K562 (cell line): Measurements from ENCODE around the gene AKT3. TPM values are rescaled to one million over a fixed set of nuclear protein-coding genes. Genes with fewer than 3 reads are reported as not detected.

Experiments used
- ATAC-seq: fragments of 200-7000 bp; cut with Tn5 transposase; 3 replicates; pipeline ENCODE4 v1.9.1; 2020; ENCODE audit warnings: moderate library complexity
- BruUV-seq: library from RNA; stranded (reverse); fragments of 400-500 nt; replicated peaks from 2 replicates; lab custom pipeline; 2021; lab: Mats Ljungman, UMichigan
- CTCF ChIA-PET: fragments of 300-600 bp; formaldehyde crosslinking; extraction: SDS; loops from one replicate; lab custom pipeline; 2021; ENCODE audit warnings: low intra/inter-chr PET ratio; lab: Yijun Ruan, JAX
- POLR2A ChIA-PET: fragments of 300-600, 350-650 bp; sonication (Branson Sonifier 250); formaldehyde crosslinking; extraction: SDS; loops from one replicate; lab custom pipeline; 2021; ENCODE audit warnings: antibody characterized with exemption, inconsistent platforms; lab: Yijun Ruan, JAX
- DNase-seq, 4 experiments: peaks; one replicate each; pipeline versions ENCODE4 v3.0.0 to v3.0.0-alpha.2; 2011 to 2018; ENCODE audit warnings: low spot score in 3 of 4, mixed read lengths in 3 of 4; ENCODE audit errors: extremely low read depth in 1 of 4
- FAIRE-seq: peaks from 2 replicates; lab custom pipeline; 2011; peaks lifted over from hg19 to GRCh38; lab: Jason Lieb, UNC
- H2AFZ ChIP-seq: 2 replicates; pipeline ENCODE4 v1.6.0; 2011; ENCODE audit warnings: low read depth, low read length, control low read depth, inconsistent platforms
- H3K27ac ChIP-seq: fragments of 200-600 bp; 3 replicates; pipeline ENCODE4 v1.8.0; 2011; ENCODE audit warnings: low read depth, mild to moderate bottlenecking, control low read depth, inconsistent platforms, low read length, moderate library complexity, mixed read lengths; ENCODE audit errors: extremely low read depth
- H3K27me3 ChIP-seq, 2 experiments: fragments of 300-600 bp in 1 of 2; 2 replicates in 1 of 2; 3 replicates in 1 of 2; pipeline versions ENCODE4 v1.6.0 to v1.8.0; 2011; ENCODE audit warnings: inconsistent platforms in 2 of 2, low read length in 2 of 2, mild to moderate bottlenecking in 1 of 2, mixed read lengths in 1 of 2, moderate library complexity in 1 of 2; ENCODE audit not compliant: control insufficient read depth in 2 of 2, insufficient read depth in 2 of 2
- H3K36me3 ChIP-seq: fragments of 300-600 bp; 3 replicates; pipeline ENCODE4 v1.8.0; 2011; ENCODE audit warnings: mild to moderate bottlenecking, low read length, inconsistent platforms; ENCODE audit not compliant: control insufficient read depth, insufficient read depth
- H3K4me1 ChIP-seq, 2 experiments: fragments of 200-600 bp in 1 of 2; replicated peaks in 1 of 2; 2 replicates in 1 of 2; 3 replicates in 1 of 2; pipeline versions ENCODE4 v1.5.1 to v1.8.0; 2011; ENCODE audit warnings: inconsistent platforms in 2 of 2, low read length in 2 of 2, mild to moderate bottlenecking in 1 of 2, mixed read lengths in 1 of 2, moderate library complexity in 1 of 2; ENCODE audit not compliant: control insufficient read depth in 2 of 2, insufficient read depth in 2 of 2
- H3K4me2 ChIP-seq: 2 replicates; pipeline ENCODE4 v1.6.1; 2011; ENCODE audit warnings: low read length, control low read depth, inconsistent platforms, mixed read lengths; ENCODE audit not compliant: insufficient read depth
- H3K4me3 ChIP-seq: fragments of 200-600 bp; sonication (generic), shearing (Covaris generic); 2 replicates; pipeline ENCODE4 v1.5.1; 2016; ENCODE audit warnings: control low read depth, inconsistent platforms
- H3K79me2 ChIP-seq: fragments of 200-600 bp; 3 replicates; pipeline ENCODE4 v1.8.0; 2011; ENCODE audit warnings: low read length, inconsistent platforms; ENCODE audit not compliant: control insufficient read depth, insufficient read depth
- H3K9ac ChIP-seq, 2 experiments: 2 replicates each; pipeline versions ENCODE4 v1.6.0 to v1.6.1; 2011; ENCODE audit warnings: low read depth in 2 of 2, low read length in 2 of 2, control low read depth in 1 of 2, inconsistent platforms in 1 of 2, mild to moderate bottlenecking in 1 of 2, mixed read lengths in 1 of 2; ENCODE audit not compliant: insufficient read depth in 1 of 2
- H3K9me1 ChIP-seq: one replicate; pipeline ENCODE4 v1.6.0; 2011; ENCODE audit warnings: inconsistent platforms, mild to moderate bottlenecking, low read length, moderate library complexity; ENCODE audit not compliant: control insufficient read depth, insufficient read depth
- H3K9me3 ChIP-seq: replicated peaks from 2 replicates; pipeline ENCODE4 v1.5.1; 2011; ENCODE audit warnings: low read depth, low read length, inconsistent platforms; ENCODE audit not compliant: control insufficient read depth, insufficient read depth
- H4K20me1 ChIP-seq: replicated peaks from 2 replicates; pipeline ENCODE4 v1.6.1; 2011; ENCODE audit warnings: low read length, inconsistent platforms, mixed read lengths; ENCODE audit not compliant: control insufficient read depth, insufficient read depth
- ATF1 ChIP-seq, 2 experiments: fragments of 450-650 bp in 1 of 2; IDR thresholded peaks; 2 replicates each; pipeline ENCODE4 v1.6.1; 2016; ENCODE audit warnings: missing compliant biosample characterization in 1 of 2, missing genetic modification characterization in 1 of 2
- CHD7 ChIP-seq: fragments of 200-600 bp; sonication (generic); IDR thresholded peaks from one replicate; pipeline ENCODE4 v1.6.1; 2012; ENCODE audit warnings: mild to moderate bottlenecking, low read depth, low read length, inconsistent platforms
- ETV5 ChIP-seq: sonication (generic); formaldehyde crosslinking; IDR thresholded peaks from 2 replicates; pipeline ENCODE4 v1.4.0; 2020; ENCODE audit warnings: low read depth, mild to moderate bottlenecking, missing genetic modification reagents
- SUPT5H ChIP-seq: fragments of 450-650 bp; IDR thresholded peaks from 2 replicates; pipeline ENCODE4 v1.6.1; 2016
- ZBTB33 ChIP-seq: sonication (generic); formaldehyde crosslinking; IDR thresholded peaks from 2 replicates; pipeline ENCODE4 v1.8.1; 2023; ENCODE audit warnings: mild to moderate bottlenecking, missing genetic modification reagents
- WGBS: fragments of 100-300 bp; shearing (Covaris generic); methylation state at CpG from one replicate; pipeline ENCODE4 v1.1.6; 2016; ENCODE audit warnings: low coverage, mixed read lengths; ENCODE audit not compliant: insufficient coverage; ENCODE audit errors: missing lambda C conversion rate; 5-methylcytosine and 5-hydroxymethylcytosine counted together
- in situ Hi-C: fragments of 300-500 bp; cut with MboI; formaldehyde crosslinking; loops from 4 replicates; pipeline ENCODE4 v1.15.0; 2018; ENCODE audit warnings: inconsistent platforms, mixed read lengths
- intact Hi-C: fragments of 100-400 bp; cut with micrococcal nuclease; formaldehyde crosslinking; loops from 2 replicates; pipeline ENCODE4 v1.14.2; 2022
- polyA plus RNA-seq, 8 experiments: library from polyadenylated mRNA; depleted of rRNA in 4 of 8; stranded (reverse) in 5 of 8; unstranded in 3 of 8; fragments of >200 nt; fragmentation: Nextera tagmentation in 2 of 8; fragmentation: Illumina TruSeq in 1 of 8; extraction: Ambion mirVana in 2 of 8; extraction: Trizol in 1 of 8; gene quantifications; 2 replicates each; pipeline versions ENCODE4 v1.2.1 to v1.2.3, GENCODE V29; 2011 to 2014; ENCODE audit warnings: inconsistent platforms in 1 of 8, missing spikeins in 1 of 8
- total RNA-seq, 7 experiments: library from RNA; depleted of rRNA in 6 of 7; stranded (reverse); fragments of >200 nt in 6 of 7; fragmentation: Illumina TruSeq in 2 of 7; extraction: Trizol in 2 of 7; gene quantifications; 2 replicates each; pipeline versions ENCODE4 v1.2.1 to v1.2.3, GENCODE V29; 2011 to 2021; ENCODE audit warnings: low replicate concordance in 1 of 7
- TF ChIP-seq, protein P1 (sequence below): sonication (generic); formaldehyde crosslinking; IDR thresholded peaks from 2 replicates; pipeline ENCODE4 v1.8.0; 2022; ENCODE audit warnings: mild to moderate bottlenecking, missing genetic modification reagents, borderline replicate concordance

Gene AKT3
- total and polyA plus RNA-seq, 9 of the 15 experiments (the other 6 are each of a cell fraction or from before 2014, with no cell fraction given), result 0.04 to 0.54 (median 0.18) TPM; not detected in 1

DNA sequence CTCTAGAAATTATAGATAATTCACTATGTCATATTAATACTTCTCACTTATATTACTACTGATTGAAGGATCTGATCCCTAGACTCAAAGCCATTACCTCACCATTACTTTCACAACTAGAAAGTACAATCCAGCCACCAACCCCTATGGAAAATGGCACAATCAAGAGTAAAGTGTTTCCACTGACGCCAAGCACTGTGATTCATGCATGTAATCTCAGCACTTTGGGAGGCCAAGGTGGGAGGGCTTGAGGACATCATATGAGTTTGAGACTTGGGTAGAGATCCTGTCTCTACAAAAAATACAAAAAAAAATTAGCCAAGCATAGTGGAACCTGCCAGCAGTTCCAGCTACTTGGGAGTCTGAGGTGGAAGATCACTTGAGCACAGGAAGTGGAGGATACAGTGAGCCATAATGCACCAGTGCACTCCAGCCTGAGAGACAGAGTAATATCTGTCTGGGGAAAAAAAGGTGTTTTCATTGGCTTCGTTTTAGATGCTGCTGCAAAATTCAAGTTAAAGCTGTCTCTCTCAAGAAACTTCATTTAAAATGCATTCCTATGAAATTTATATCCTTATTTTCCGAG lies 126.5 kb downstream of the AKT3 start:
- POLR2A ChIA-PET, result no interaction called here
- FAIRE-seq (no peak), ATAC-seq (no peak), DNase-seq (no peak)
- Histone ChIP-seq H3K9me3 (no peaks in the 10 kb centered on the region), H3K9ac (no peak overlapping the region), H3K4me1 (no peaks in the 10 kb centered on the region), H3K4me2 (no peak overlapping the region), H3K9me1 (no peaks in the 10 kb centered on the region), H3K36me3 (no peaks in the 10 kb centered on the region), H3K27me3 (no peaks in the 10 kb centered on the region), H4K20me1 (no peaks in the 10 kb centered on the region), H3K4me3 (no peak overlapping the region), H3K27ac (no peak overlapping the region), H3K79me2 (no peaks in the 10 kb centered on the region), H2AFZ (no peak overlapping the region)
- CTCF ChIA-PET, result no interaction called here
- WGBS, result 0% methylated on average over 3 of the region's 3 CpGs
- in situ Hi-C loops (no loop called here), intact Hi-C loops (no loop called here)
- BruUV-seq, result no TSS peak
- TF ChIP-seq SUPT5H (no peak), CHD7 (no peak), ETV5 (CRISPR knock-in tag) (no peak), ZBTB33 (CRISPR knock-in tag) (no peak), ATF1 (CRISPR knock-in tag; IDR thresholded peaks at IDR 0.05) (no peak), ATF1 (tag; IDR thresholded peaks at IDR 0.05) (no peak)
- TF ChIP-seq, protein P1, sequence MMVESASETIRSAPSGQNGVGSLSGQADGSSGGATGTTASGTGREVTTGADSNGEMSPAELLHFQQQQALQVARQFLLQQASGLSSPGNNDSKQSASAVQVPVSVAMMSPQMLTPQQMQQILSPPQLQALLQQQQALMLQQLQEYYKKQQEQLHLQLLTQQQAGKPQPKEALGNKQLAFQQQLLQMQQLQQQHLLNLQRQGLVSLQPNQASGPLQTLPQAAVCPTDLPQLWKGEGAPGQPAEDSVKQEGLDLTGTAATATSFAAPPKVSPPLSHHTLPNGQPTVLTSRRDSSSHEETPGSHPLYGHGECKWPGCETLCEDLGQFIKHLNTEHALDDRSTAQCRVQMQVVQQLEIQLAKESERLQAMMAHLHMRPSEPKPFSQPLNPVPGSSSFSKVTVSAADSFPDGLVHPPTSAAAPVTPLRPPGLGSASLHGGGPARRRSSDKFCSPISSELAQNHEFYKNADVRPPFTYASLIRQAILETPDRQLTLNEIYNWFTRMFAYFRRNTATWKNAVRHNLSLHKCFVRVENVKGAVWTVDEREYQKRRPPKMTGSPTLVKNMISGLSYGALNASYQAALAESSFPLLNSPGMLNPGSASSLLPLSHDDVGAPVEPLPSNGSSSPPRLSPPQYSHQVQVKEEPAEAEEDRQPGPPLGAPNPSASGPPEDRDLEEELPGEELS (CRISPR knock-in tag), result no peak
